HG02840 (cell line): ENCODE results near the gene GPS1.

ENCODE experiments used
- ATAC-seq: cut with Tn5 transposase; IDR thresholded peaks from one replicate; pipeline ENCODE4 v1.9.1; 2021; ENCODE audit warnings: mild to moderate bottlenecking, moderate library complexity, moderate number of reproducible peaks; ENCODE audit not compliant: unreplicated experiment, low FRiP score

GPS1 gene

GRCh38 chr17:82073446-82073845, 21.7 kb downstream of the GPS1 start:
- no peak for ATAC-seq

GRCh38 chr17:82076018-82076784, 24.5 kb downstream of the GPS1 start:
- no peak for ATAC-seq

DNA sequence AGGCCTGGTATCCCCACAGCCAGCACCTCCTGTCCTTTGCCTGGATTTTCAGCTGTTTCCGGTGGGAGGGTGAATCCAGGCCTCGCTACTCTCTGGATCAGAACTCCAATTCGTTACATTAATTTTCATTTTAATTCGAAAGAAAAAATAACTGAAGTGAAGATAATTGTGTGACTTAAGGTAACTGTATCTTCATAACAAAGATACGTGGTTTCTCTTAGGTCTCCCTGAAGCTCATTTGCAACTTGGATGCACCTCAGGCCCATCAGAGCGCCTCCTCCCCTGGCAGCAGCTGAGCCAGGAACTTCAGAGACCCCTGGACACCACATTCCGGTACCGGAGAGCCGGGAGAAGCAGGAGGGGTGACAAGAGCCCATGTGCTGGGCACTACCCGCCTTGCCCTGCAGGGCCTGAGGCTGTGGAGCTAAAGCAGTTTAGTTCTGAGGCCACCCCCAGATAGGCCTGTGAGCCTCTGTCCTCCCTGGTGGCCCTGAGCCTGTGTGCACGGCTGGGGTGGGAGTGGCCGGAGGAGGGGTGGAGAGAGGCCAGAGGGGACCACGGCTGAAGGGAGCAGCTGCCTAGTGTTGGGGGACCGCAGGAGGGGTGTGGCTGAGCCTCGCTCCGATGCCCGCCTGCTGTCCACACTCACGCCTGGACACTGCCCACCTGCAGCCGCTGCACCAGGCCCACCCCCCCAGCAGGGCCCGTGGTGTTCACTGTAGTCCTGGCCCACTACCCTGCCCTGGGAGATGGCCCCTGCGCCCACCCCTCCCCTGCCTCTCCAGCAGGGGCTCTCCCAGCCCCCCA, 25.3 kb downstream of the GPS1 start:
- no peak for ATAC-seq

- no peak for ATAC-seq
These were observed 26.1 kb downstream of the GPS1 start for GRCh38 chr17:82077617-82078358.

GRCh38 chr17:82078433-82078832, 26.7 kb downstream of the GPS1 start:
- no peak for ATAC-seq

DNA sequence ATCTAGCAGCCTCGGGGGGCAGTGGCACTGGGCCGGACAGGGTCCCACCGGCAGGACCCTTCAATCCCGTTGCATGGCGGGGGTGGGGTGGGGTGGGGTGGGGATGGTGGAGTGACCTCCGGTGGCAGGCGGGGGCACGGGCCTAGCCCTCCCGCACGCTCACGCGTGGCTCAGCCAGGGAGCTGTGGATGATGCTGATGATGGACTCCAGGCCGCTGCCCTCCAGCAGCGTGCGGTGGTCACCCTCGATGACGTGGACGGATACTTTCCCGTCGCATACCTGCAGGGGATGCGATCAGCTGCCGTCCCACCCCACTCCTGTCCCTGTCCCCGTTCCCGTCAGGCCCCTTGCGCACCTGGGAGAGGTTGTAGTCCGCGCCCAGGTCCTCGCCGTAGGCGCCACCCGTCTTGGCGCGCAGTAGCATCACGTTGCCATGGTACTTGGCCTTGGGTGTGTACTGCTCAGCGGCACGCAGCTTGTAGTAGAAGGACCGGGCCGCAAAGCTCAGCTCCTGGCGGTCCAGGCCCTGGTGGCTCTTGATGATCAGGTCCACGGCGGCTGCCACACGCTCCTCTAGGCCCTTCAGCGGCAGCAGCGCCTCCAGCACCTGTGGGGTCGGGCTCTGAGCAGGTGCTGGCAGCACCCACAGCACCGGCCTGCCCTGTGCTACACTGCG, 27.4 kb downstream of the GPS1 start:
- ATAC-seq = no peak

DNA sequence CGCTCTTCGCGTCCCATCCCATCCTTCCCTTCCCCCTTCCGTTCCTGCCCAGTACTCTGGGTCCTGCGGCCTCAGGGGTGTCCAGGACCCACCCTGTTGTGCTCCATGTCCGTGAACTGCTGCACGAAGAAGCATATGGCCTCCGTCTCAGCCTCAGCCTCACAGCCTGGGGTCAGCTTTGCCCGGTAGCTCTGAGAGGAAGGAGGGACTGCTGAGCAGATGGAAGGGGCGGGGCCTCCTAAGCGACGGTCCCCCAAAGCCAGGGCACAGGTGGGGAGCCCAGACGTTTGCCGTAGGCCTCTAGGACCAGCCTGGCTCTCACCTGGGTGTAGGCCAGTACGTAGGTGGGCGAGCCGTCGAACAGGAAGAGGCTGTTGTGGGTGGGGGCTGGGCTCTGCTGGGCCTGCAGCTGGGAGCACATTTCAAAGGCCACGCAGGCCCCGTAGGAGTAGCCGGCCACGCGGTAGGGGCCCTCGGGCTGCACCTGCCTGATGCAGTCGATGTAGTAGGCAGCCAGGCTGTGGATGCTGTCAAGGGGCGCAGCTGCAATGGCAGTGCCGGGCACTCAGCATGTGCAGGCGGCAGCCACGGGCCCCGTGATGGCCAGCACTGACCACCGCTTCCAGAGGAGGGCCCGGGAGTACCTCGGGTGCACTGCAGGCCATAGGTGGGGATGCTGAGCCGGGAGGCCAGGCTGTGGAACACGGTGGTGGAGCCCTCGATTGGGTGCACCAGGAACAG, 28.5 kb downstream of the GPS1 start:
- no peak for ATAC-seq

DNA sequence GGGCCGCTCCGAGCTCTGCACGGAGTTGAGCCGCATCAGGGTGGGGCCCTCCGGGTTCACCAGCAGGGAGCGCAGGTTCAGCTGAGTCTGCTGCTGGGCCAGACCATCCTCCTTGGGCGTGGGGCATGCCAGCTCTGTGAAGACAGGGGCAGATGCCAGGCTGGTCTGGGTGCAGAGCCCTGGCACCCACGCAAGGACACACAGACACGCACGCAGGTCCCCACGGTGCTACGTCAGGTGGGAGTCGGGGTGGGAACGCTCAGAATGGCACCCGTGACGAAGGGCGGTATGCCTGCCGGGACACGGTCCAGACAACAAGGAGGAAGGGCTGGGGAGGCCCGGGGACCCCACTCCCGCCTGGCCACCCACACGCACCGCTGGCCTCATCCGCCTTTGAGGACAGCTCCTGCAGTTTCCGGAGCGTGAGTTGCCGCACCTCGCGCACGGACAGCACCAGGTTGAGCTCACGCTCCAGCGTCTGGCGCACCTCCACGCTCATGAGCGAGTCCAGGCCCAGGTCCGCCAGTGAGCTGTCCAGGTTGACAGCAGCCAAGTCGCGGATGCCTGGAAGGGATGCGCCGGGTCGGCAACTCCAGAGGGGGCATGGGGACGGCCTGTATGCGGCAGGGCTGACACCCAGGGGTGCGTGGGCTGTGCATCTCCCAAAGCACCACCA, 29.2 kb downstream of the GPS1 start:
- no peak for ATAC-seq

GRCh38 chr17:82081546-82081945, 29.8 kb downstream of the GPS1 start:
- ATAC-seq = no peak

GRCh38 chr17:82081966-82082365, 30.3 kb downstream of the GPS1 start:
- ATAC-seq = no peak

- no peak for ATAC-seq
These were observed 30.8 kb downstream of the GPS1 start for GRCh38 chr17:82082456-82082855.

DNA sequence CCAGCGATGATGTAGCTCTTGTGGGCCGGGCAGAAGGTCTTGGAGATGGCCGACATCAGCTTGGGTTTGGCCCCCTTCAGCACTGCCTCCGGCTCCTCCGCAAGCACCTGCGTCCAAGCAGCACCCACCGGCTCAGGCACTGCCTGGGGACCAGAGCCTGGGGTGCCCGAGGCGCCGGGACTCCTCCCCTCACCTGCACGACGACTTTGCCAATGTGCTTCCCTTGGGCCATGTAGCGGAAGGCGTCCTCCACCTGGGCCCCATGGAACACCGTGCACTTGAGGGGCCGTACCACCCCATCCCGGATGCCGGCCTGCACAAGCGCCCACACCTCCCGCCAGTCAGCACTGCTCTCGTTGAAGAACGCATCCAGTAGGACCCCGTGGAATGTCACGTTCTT, 31.3 kb downstream of the GPS1 start:
- ATAC-seq = no peak

GRCh38 chr17:82083533-82084359, 32.0 kb downstream of the GPS1 start:
- no peak for ATAC-seq

- ATAC-seq = no peak
These were observed 32.8 kb downstream of the GPS1 start for GRCh38 chr17:82084373-82085030.

GRCh38 chr17:82085031-82085861, 33.5 kb downstream of the GPS1 start:
- ATAC-seq = no peak

GRCh38 chr17:82085931-82086764, 34.5 kb downstream of the GPS1 start:
- ATAC-seq = no peak
